PC-9 (cell line): ENCODE results near the gene GID8. TPM values are rescaled to one million over a fixed set of nuclear protein-coding genes. Genes with fewer than 3 reads are reported as not detected.

Experiments used
- BruUV-seq: library from RNA; stranded (reverse); fragments of 400-500 nt; replicated peaks from 2 replicates; lab custom pipeline; 2021; lab: Mats Ljungman, UMichigan
- CTCF ChIA-PET: fragments of 300-600 bp; sonication (Branson Sonifier 250); formaldehyde crosslinking; loops from one replicate; lab custom pipeline; 2022; ENCODE audit warnings: antibody characterized with exemption; lab: Charles Lee
- POLR2A ChIA-PET: fragments of 300-600 bp; sonication (Branson Sonifier 250); formaldehyde crosslinking; loops from one replicate; lab custom pipeline; 2022; ENCODE audit warnings: antibody characterized with exemption; ENCODE audit not compliant: unreplicated experiment; lab: Charles Lee
- DNase-seq, 2 experiments: peaks; one replicate each; pipeline versions ENCODE4 v3.0.0 to v3.0.0-alpha.2; 2015 to 2022; ENCODE audit warnings: mixed read lengths in 1 of 2
- H2AFZ ChIP-seq: fragments of 200-600 bp; sonication (generic); 2 replicates; pipeline ENCODE4 v1.8.1; 2017; ENCODE audit warnings: antibody characterized with exemption
- H3F3A ChIP-seq: fragments of 200-600 bp; sonication (generic); 2 replicates; pipeline ENCODE4 v1.8.1; 2017; ENCODE audit warnings: antibody characterized with exemption, mild to moderate bottlenecking, low read depth; ENCODE audit not compliant: insufficient read depth
- H3K27ac ChIP-seq: fragments of 200-600 bp; sonication (generic); 2 replicates; pipeline ENCODE4 v1.6.1; 2016; ENCODE audit warnings: mixed run types
- H3K27me3 ChIP-seq: fragments of 200-600 bp; sonication (generic); 2 replicates; pipeline ENCODE4 v1.6.1; 2016; ENCODE audit warnings: low read depth, mixed run types; ENCODE audit not compliant: insufficient read depth
- H3K36me3 ChIP-seq: fragments of 200-600 bp; sonication (generic); 2 replicates; pipeline ENCODE4 v1.6.1; 2016; ENCODE audit warnings: low read depth, mixed run types
- H3K4me1 ChIP-seq: fragments of 200-600 bp; sonication (generic); replicated peaks from 2 replicates; pipeline ENCODE4 v1.6.1; 2016; ENCODE audit warnings: mixed run types; ENCODE audit not compliant: insufficient read depth
- H3K4me2 ChIP-seq: fragments of 200-600 bp; sonication (generic); 2 replicates; pipeline ENCODE4 v1.6.1; 2017; ENCODE audit warnings: mixed run types
- H3K4me3 ChIP-seq: fragments of 200-600 bp; sonication (generic); 2 replicates; pipeline ENCODE4 v1.6.1; 2016; ENCODE audit warnings: mixed run types
- H3K79me2 ChIP-seq: fragments of 200-600 bp; sonication (generic); 2 replicates; pipeline ENCODE4 v1.6.1; 2017; ENCODE audit warnings: low read depth, mixed run types
- H3K9me2 ChIP-seq: fragments of 200-600 bp; sonication (generic); 2 replicates; pipeline ENCODE4 v1.8.1; 2017; ENCODE audit warnings: mild to moderate bottlenecking; ENCODE audit not compliant: insufficient read depth
- H3K9me3 ChIP-seq: fragments of 200-600 bp; sonication (generic); 2 replicates; pipeline ENCODE4 v1.8.1; 2016; ENCODE audit warnings: low read depth; ENCODE audit not compliant: insufficient read depth
- H4K20me1 ChIP-seq: fragments of 200-600 bp; sonication (generic); 2 replicates; pipeline ENCODE4 v1.8.1; 2017; ENCODE audit not compliant: insufficient read depth
- CTCF ChIP-seq: fragments of 200-600 bp; sonication (generic); conservative IDR thresholded peaks from 2 replicates; pipeline ENCODE4 v1.6.1; 2017; ENCODE audit warnings: mixed run types, antibody characterized with exemption, mild to moderate bottlenecking, moderate library complexity
- EZH2 ChIP-seq: fragments of 200-600 bp; sonication (generic); IDR thresholded peaks from 2 replicates; pipeline ENCODE4 v1.8.0; 2017; ENCODE audit warnings: antibody characterized with exemption, low read depth
- intact Hi-C: fragments of 100-400 bp; cut with micrococcal nuclease; formaldehyde crosslinking; loops from one replicate; pipeline ENCODE4 v1.10.0; 2022; ENCODE audit not compliant: unreplicated experiment
- total RNA-seq: library from RNA; stranded (reverse); gene quantifications from 2 replicates; pipeline ENCODE4 v1.2.3, GENCODE V29; 2021

GID8 gene
- total RNA-seq, 1 experiment from 2014 or later, result 45.7 TPM

- no peak for DNase-seq
- ChIA-PET POLR2A (no interaction called here), CTCF (no interaction called here)
- no peak overlapping the region for H3K4me3 ChIP-seq
- no peaks in the 10 kb centered on the region for H3K9me2 ChIP-seq
- H3K79me2 ChIP-seq, result no peaks in the 10 kb centered on the region
- TF ChIP-seq CTCF (no peak), EZH2 (no peak)
- H3K27ac ChIP-seq, result no peak overlapping the region
- H3K4me2 ChIP-seq, result no peak overlapping the region
- H4K20me1 ChIP-seq, result peaks cover 5% of the 10 kb centered on the region
- no peaks in the 10 kb centered on the region for H3F3A ChIP-seq
- no TSS peak for BruUV-seq
- no peaks in the 10 kb centered on the region for H3K9me3 ChIP-seq
- 0 out of 2 replicates have a peak, but pooled peaks cover 3% of the 10 kb centered on the region for H3K4me1 ChIP-seq
- H3K27me3 ChIP-seq, result peaks cover 93% of the 10 kb centered on the region
- intact Hi-C loops, result no loop called here
- H3K36me3 ChIP-seq, result no peaks in the 10 kb centered on the region
- no peak overlapping the region for H2AFZ ChIP-seq
Measured at GRCh38 chr20:62969939-62970306, 32.0 kb downstream of the GID8 start.

GRCh38 chr20:62970307-62971210, 32.6 kb downstream of the GID8 start:
- H3K27me3 ChIP-seq, result peaks cover 93% of the 10 kb centered on the region

More at GRCh38 chr20:62970307-62971210, 32.6 kb downstream of the GID8 start:
- intact Hi-C loops, result no loop called here
- H3K4me2 ChIP-seq, result no peak overlapping the region
- no peak overlapping the region for H3K27ac ChIP-seq
- ChIA-PET CTCF (no interaction called here), POLR2A (interaction anchor here (0.7 kb wide), 1 partner anchor 714 kb away, joined by 6 read pairs; no protein-coding TSS in a partner anchor)
- H4K20me1 ChIP-seq, result peaks cover 1% of the 10 kb centered on the region; the same call in 1 of the 2 replicates
- TF ChIP-seq CTCF, result no peak
- no peak for TF ChIP-seq EZH2
- no peak overlapping the region for H3K4me3 ChIP-seq
- no peaks in the 10 kb centered on the region for H3K36me3 ChIP-seq
- no peaks in the 10 kb centered on the region for H3K9me2 ChIP-seq
- BruUV-seq, result no TSS peak
- no peaks in the 10 kb centered on the region for H3F3A ChIP-seq
- H3K4me1 ChIP-seq, result 0 out of 2 replicates have a peak, but pooled peaks cover 3% of the 10 kb centered on the region
- peak in 1 of 2 experiments; percentile 32 for DNase-seq
- H2AFZ ChIP-seq, result no peak overlapping the region
- no peaks in the 10 kb centered on the region for H3K79me2 ChIP-seq
- no peaks in the 10 kb centered on the region for H3K9me3 ChIP-seq
